B cell (primary cell): ENCODE measurements around the gene PARD6A. TPM values are rescaled to one million over a fixed set of nuclear protein-coding genes. Genes with fewer than 3 reads are reported as not detected.

Experiments
- ATAC-seq: fragments of 200-7000 bp; cut with Tn5 transposase; one replicate; pipeline ENCODE4 v1.10.0; 2021; ENCODE audit warnings: low read depth, mild to moderate bottlenecking, moderate number of reproducible peaks, moderate library complexity
- CTCF ChIA-PET: fragments of 350-600 bp; sonication (Branson Sonifier 250); formaldehyde crosslinking; loops from one replicate; lab custom pipeline; 2021; ENCODE audit warnings: antibody characterized with exemption, inconsistent platforms; lab: Charles Lee
- POLR2A ChIA-PET: fragments of 350-600 bp; sonication (Branson Sonifier 250); formaldehyde crosslinking; loops from one replicate; lab custom pipeline; 2021; ENCODE audit warnings: antibody characterized with exemption; lab: Charles Lee
- DNase-seq: peaks from one replicate; pipeline ENCODE4 v3.0.0; 2013
- H2AFZ ChIP-seq: 2 replicates; pipeline ENCODE4 v1.6.1; 2012; ENCODE audit warnings: mild to moderate bottlenecking, low read depth, low read length; ENCODE audit not compliant: insufficient read depth, poor library complexity, severe bottlenecking
- H3K27ac ChIP-seq, 2 donors: 1 replicate in 1 of 2; 2 replicates in 1 of 2; pipeline ENCODE4 v1.5.1; 2012 to 2013; ENCODE audit warnings: low read length in 2 of 2, mild to moderate bottlenecking in 2 of 2, moderate library complexity in 1 of 2
- H3K27me3 ChIP-seq, 4 experiments: fragments of 200-600 bp in 1 of 4; sonication (generic) in 1 of 4; replicated peaks in 1 of 4; 1 replicate in 2 of 4; 2 replicates in 2 of 4; pipeline versions ENCODE4 v1.6.1 to v1.7.0; 2013 to 2016; ENCODE audit warnings: low read length in 3 of 4, mild to moderate bottlenecking in 2 of 4, mixed read lengths in 1 of 4, moderate library complexity in 1 of 4; ENCODE audit not compliant: insufficient read depth in 4 of 4, control insufficient read depth in 3 of 4; ENCODE audit errors: control extremely low read depth in 1 of 4
- H3K36me3 ChIP-seq, 2 experiments: replicated peaks in 1 of 2; 1 replicate in 1 of 2; 2 replicates in 1 of 2; pipeline versions ENCODE4 v1.6.1 to v1.7.1; 2013; ENCODE audit warnings: low read length in 1 of 2; ENCODE audit not compliant: insufficient read depth in 2 of 2, control insufficient read depth in 1 of 2; ENCODE audit errors: control extremely low read depth in 1 of 2, extremely low read depth in 1 of 2
- H3K4me1 ChIP-seq, 2 donors: fragments of 200-600 bp in 1 of 2; sonication (generic) in 1 of 2; 1 replicate in 1 of 2; 2 replicates in 1 of 2; pipeline versions ENCODE4 v1.5.1 to v1.6.1; 2013 to 2017; ENCODE audit warnings: low read length in 2 of 2; ENCODE audit not compliant: control insufficient read depth in 2 of 2, insufficient read depth in 2 of 2
- H3K4me2 ChIP-seq: replicated peaks from 2 replicates; pipeline ENCODE3; 2012; ENCODE audit warnings: mild to moderate bottlenecking, low read depth, low read length; ENCODE audit not compliant: poor library complexity, severe bottlenecking
- H3K4me3 ChIP-seq, 5 experiments: fragments of 200-600 bp in 1 of 5; sonication (generic) in 1 of 5; 1 replicate in 3 of 5; 2 replicates in 2 of 5; pipeline versions ENCODE4 v1.5.1 to v1.7.0; 2011 to 2016; ENCODE audit warnings: low read length in 4 of 5, mild to moderate bottlenecking in 4 of 5, low read depth in 2 of 5, control low read depth in 1 of 5, moderate library complexity in 1 of 5; ENCODE audit not compliant: insufficient read depth in 1 of 5; ENCODE audit errors: control extremely low read depth in 1 of 5, extremely low read depth in 1 of 5
- H3K79me2 ChIP-seq: fragments of 200-600 bp; sonication (generic); one replicate; pipeline ENCODE4 v1.6.0; 2016; ENCODE audit warnings: low read length; ENCODE audit not compliant: control insufficient read depth, insufficient read depth
- H3K9ac ChIP-seq: fragments of 200-600 bp; sonication (generic); 2 replicates; pipeline ENCODE4 v1.6.1; 2017; ENCODE audit warnings: mild to moderate bottlenecking, low read length, moderate library complexity
- H3K9me3 ChIP-seq, 3 donors: one replicate each; pipeline versions ENCODE4 v1.6.1 to v1.7.1; 2013; ENCODE audit warnings: low read length in 2 of 3; ENCODE audit not compliant: control insufficient read depth in 2 of 3, insufficient read depth in 1 of 3; ENCODE audit errors: control extremely low read depth in 1 of 3
- H4K20me1 ChIP-seq: 2 replicates; pipeline ENCODE4 v1.6.0; 2012; ENCODE audit warnings: mild to moderate bottlenecking, low read length; ENCODE audit not compliant: insufficient read depth, control insufficient read depth, poor library complexity, severe bottlenecking
- H3K27ac Mint-ChIP-seq: one replicate; pipeline ENCODE4 v1.8.0; 2021; ENCODE audit warnings: mixed read lengths
- H3K27me3 Mint-ChIP-seq: one replicate; pipeline ENCODE4 v1.8.0; 2021; ENCODE audit warnings: mixed read lengths
- H3K4me1 Mint-ChIP-seq: one replicate; pipeline ENCODE4 v1.8.0; 2021; ENCODE audit warnings: mixed read lengths
- H3K4me3 Mint-ChIP-seq: one replicate; pipeline ENCODE4 v1.8.0; 2021; ENCODE audit warnings: mixed read lengths
- H3K9me3 Mint-ChIP-seq: one replicate; pipeline ENCODE4 v1.8.0; 2022; ENCODE audit warnings: mixed read lengths; ENCODE audit not compliant: insufficient read depth
- EZH2 ChIP-seq: IDR thresholded peaks from 2 replicates; pipeline ENCODE4 v1.6.1; 2012; ENCODE audit warnings: borderline replicate concordance, low read depth, mild to moderate bottlenecking, moderate library complexity, low read length; ENCODE audit not compliant: insufficient read depth, poor library complexity, severe bottlenecking
- WGBS: methylation state at CpG from one replicate; pipeline ENCODE4 v1.1.5; 2013; ENCODE audit warnings: missing lambda C conversion rate; ENCODE audit not compliant: insufficient coverage; 5-methylcytosine and 5-hydroxymethylcytosine counted together
- intact Hi-C: fragments of 100-400 bp; cut with micrococcal nuclease; formaldehyde crosslinking; loops from one replicate; pipeline ENCODE4 v1.10.0; 2022
- polyA plus RNA-seq: library from polyadenylated mRNA; depleted of rRNA; stranded (reverse); fragments of >200 nt; gene quantifications from 2 replicates; pipeline ENCODE4 v1.2.3, GENCODE V29; 2012
- total RNA-seq, 2 donors: library from RNA; stranded (reverse); fragments of 120-200 nt in 1 of 2; gene quantifications; 1 replicate in 1 of 2; 2 replicates in 1 of 2; pipeline versions ENCODE4 v1.2.3 to v1.2.4, GENCODE V29; 2013 to 2022
- TF ChIP-seq, protein P1 (sequence below): fragments of 200-600 bp; IDR thresholded peaks from one replicate; pipeline ENCODE4 v1.8.0; 2022; ENCODE audit warnings: antibody characterized with exemption, mild to moderate bottlenecking

PARD6A gene
- total and polyA plus RNA-seq, 2 donors (not counting 1 experiment from before 2014, with no cell fraction given), result 14.8 to 15.9 TPM

DNA sequence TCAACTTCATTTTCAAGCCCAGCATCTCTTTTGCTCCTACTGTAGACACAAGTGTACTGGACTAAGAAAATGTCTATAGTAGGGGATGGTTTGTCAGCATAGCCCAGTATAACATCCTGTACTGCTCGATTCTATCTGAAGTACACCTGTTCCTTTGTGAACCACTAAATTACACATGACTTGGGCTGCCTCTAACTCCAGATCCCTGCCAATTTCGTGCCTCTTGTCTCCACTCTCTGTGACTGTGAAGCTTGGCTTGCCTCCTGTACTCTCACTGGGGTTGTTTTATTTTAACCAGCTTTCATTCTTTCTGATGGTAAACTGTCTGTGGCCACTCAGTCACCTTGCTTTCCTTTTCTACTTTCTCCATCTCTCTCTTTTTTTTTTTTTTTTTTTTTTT, 33.9 kb downstream of the PARD6A start:
- ATAC-seq, result no peak
- no peaks in the 10 kb centered on the region for H3K27me3 ChIP-seq
- no peaks in the 10 kb centered on the region for H4K20me1 ChIP-seq
- H2AFZ ChIP-seq, result no peak overlapping the region
- no peak overlapping the region for H3K4me3 ChIP-seq
- Mint-ChIP-seq H3K4me1 (peaks cover 17% of the 10 kb centered on the region), H3K9me3 (no peaks in the 10 kb centered on the region), H3K27me3 (no peaks in the 10 kb centered on the region), H3K27ac (peak overlapping the region; percentile 43), H3K4me3 (no peak overlapping the region)
- no peak for DNase-seq
- H3K36me3 ChIP-seq, result peaks cover 0 to 7% of the 10 kb centered on the region in 2 experiments
- H3K9ac ChIP-seq, result no peak overlapping the region
- 100% methylated on average over 1 of the region's 2 CpGs for WGBS
- H3K4me1 ChIP-seq, result peaks cover 6 to 8% of the 10 kb centered on the region in 2 donors
- H3K27ac ChIP-seq, result no peak overlapping the region
- ChIA-PET CTCF (no interaction called here), POLR2A (no interaction called here)
- no peak for TF ChIP-seq EZH2
- H3K9me3 ChIP-seq, result peaks cover 0 to 8% (median 0%) of the 10 kb centered on the region in 3 donors
- intact Hi-C loops, result no loop called here
- peaks cover 40% of the 10 kb centered on the region for H3K79me2 ChIP-seq
- no peak overlapping the region for H3K4me2 ChIP-seq

GRCh38 chr16:67697422-67698185, 36.8 kb downstream of the PARD6A start:
- H3K9me3 Mint-ChIP-seq, result no peaks in the 10 kb centered on the region
- DNase-seq (no peak), ATAC-seq (no peak)
- Histone ChIP-seq H4K20me1 (no peaks in the 10 kb centered on the region), H2AFZ (no peak overlapping the region), H3K4me3 (peak overlapping the region in 1 of 5 experiments; percentile 8), H3K36me3 (peaks cover 0 to 7% of the 10 kb centered on the region in 2 experiments), H3K4me2 (no peak overlapping the region), H3K9me3 (peaks cover 0 to 11% (median 0%) of the 10 kb centered on the region in 3 donors), H3K79me2 (peaks cover 40% of the 10 kb centered on the region), H3K27me3 (no peaks in the 10 kb centered on the region), H3K27ac (no peak overlapping the region), H3K4me1 (peaks cover 6 to 8% of the 10 kb centered on the region in 2 donors), H3K9ac (no peak overlapping the region)
- 100% methylated on average over 1 of the region's 4 CpGs for WGBS
- H3K4me1 Mint-ChIP-seq, result peaks cover 9% of the 10 kb centered on the region
- TF ChIP-seq EZH2, result no peak
- TF ChIP-seq, protein P1, sequence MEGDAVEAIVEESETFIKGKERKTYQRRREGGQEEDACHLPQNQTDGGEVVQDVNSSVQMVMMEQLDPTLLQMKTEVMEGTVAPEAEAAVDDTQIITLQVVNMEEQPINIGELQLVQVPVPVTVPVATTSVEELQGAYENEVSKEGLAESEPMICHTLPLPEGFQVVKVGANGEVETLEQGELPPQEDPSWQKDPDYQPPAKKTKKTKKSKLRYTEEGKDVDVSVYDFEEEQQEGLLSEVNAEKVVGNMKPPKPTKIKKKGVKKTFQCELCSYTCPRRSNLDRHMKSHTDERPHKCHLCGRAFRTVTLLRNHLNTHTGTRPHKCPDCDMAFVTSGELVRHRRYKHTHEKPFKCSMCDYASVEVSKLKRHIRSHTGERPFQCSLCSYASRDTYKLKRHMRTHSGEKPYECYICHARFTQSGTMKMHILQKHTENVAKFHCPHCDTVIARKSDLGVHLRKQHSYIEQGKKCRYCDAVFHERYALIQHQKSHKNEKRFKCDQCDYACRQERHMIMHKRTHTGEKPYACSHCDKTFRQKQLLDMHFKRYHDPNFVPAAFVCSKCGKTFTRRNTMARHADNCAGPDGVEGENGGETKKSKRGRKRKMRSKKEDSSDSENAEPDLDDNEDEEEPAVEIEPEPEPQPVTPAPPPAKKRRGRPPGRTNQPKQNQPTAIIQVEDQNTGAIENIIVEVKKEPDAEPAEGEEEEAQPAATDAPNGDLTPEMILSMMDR, result no peak
- CTCF ChIA-PET, result no interaction called here
- no peak overlapping the region for H3K27ac Mint-ChIP-seq
- intact Hi-C loops, result no loop called here
- H3K27me3 Mint-ChIP-seq, result no peaks in the 10 kb centered on the region
- POLR2A ChIA-PET, result no interaction called here
- no peak overlapping the region for H3K4me3 Mint-ChIP-seq
